Activated CD8-positive, alpha-beta memory T cell treated with anti-CD3 and anti-CD28 coated beads, Interleukin-2, amount 50 U/mL, for 4 hours (primary cell): ENCODE results near the gene CCDC137.
A peak's percentile ranks its signal among the peaks of the same experiment; 100 is the strongest.
"Not testable (repeated sequence)": the region's sequence is repeated elsewhere in the genome, so short reads cannot be mapped to it uniquely, and the experiment has no call there.

ENCODE experiments used
- DNase-seq: peaks from one replicate; pipeline ENCODE4 v3.0.0-alpha.2; 2020

Gene CCDC137

GRCh38 chr17:81666342-81667191 is at the start of gene CCDC137, which contains the start of gene OXLD1:
Gene CCDC137, plus strand, starts transcription at chr17:81666737. Its CDS starts 30 bp downstream, at chr17:81666767.
Gene OXLD1, minus strand, starts transcription at chr17:81666605. Its CDS starts 28 bp downstream, at chr17:81666577.
- DNase-seq: peak; percentile 93

- no peak for DNase-seq
Measured at GRCh38 chr17:81616877-81617276, 49.7 kb upstream of the CCDC137 start.

- DNase-seq: not testable (repeated sequence)
Measured at GRCh38 chr17:81618307-81618706, 48.2 kb upstream of the CCDC137 start.

GRCh38 chr17:81621494-81622130 is 44.9 kb upstream of the CCDC137 start:
- DNase-seq: no peak

GRCh38 chr17:81630274-81630673 is 36.3 kb upstream of the CCDC137 start:
- DNase-seq: no peak

- no peak for DNase-seq
Measured at GRCh38 chr17:81631482-81631881, 35.1 kb upstream of the CCDC137 start.

- no peak for DNase-seq
Measured at GRCh38 chr17:81635431-81635830, 31.1 kb upstream of the CCDC137 start.

GRCh38 chr17:81635973-81636504 is 30.5 kb upstream of the CCDC137 start:
- DNase-seq: no peak

- DNase-seq: peak; percentile 84
Measured at GRCh38 chr17:81636505-81637288, 29.8 kb upstream of the CCDC137 start, which contains the start of the genes NPLOC4 and TSPAN10. Gene NPLOC4, minus strand, starts transcription at chr17:81637112. Its CDS starts 182 bp downstream, at chr17:81636930. Gene TSPAN10, plus strand, starts transcription at chr17:81637196. Its CDS starts 5,217 bp downstream, at chr17:81642413.

- no peak for DNase-seq
Measured at GRCh38 chr17:81638683-81639082, 27.9 kb upstream of the CCDC137 start.

- no peak for DNase-seq
Measured at GRCh38 chr17:81640011-81640410, 26.5 kb upstream of the CCDC137 start.

- no peak for DNase-seq
Measured at GRCh38 chr17:81641825-81642489, 24.6 kb upstream of the CCDC137 start.

GRCh38 chr17:81644496-81644895 is 22.0 kb upstream of the CCDC137 start:
- DNase-seq: no peak

GRCh38 chr17:81644976-81645952 is 21.3 kb upstream of the CCDC137 start:
- DNase-seq: no peak

- DNase-seq: no peak
Measured at GRCh38 chr17:81646869-81647600, 19.5 kb upstream of the CCDC137 start.

GRCh38 chr17:81647640-81648012 is 18.9 kb upstream of the CCDC137 start:
- DNase-seq: no peak

- no peak for DNase-seq
Measured at GRCh38 chr17:81648013-81648706, 18.4 kb upstream of the CCDC137 start.

GRCh38 chr17:81648707-81649085 is 17.8 kb upstream of the CCDC137 start:
- no peak for DNase-seq

GRCh38 chr17:81650951-81651350 is 15.6 kb upstream of the CCDC137 start:
- DNase-seq: no peak

GRCh38 chr17:81651692-81652091 is 14.8 kb upstream of the CCDC137 start:
- DNase-seq: no peak
